HepG2 (cell line): ENCODE data around the gene PAIP1. TPM values are rescaled to one million over a fixed set of nuclear protein-coding genes. Genes with fewer than 3 reads are reported as not detected.
A peak's percentile ranks its signal among the peaks of the same experiment; 100 is the strongest.

ENCODE experiments used
- CAMTA2 ChIP-seq: sonication (generic); formaldehyde crosslinking; IDR thresholded peaks from 2 replicates; pipeline ENCODE4 v1.4.0; 2020; ENCODE audit warnings: mild to moderate bottlenecking, missing genetic modification reagents, borderline replicate concordance
- ESRRA ChIP-seq: sonication (generic); formaldehyde crosslinking; IDR thresholded peaks from 2 replicates; pipeline ENCODE4 v1.5.1; 2020; ENCODE audit warnings: mild to moderate bottlenecking, low read depth, missing genetic modification reagents
- FOXO1 ChIP-seq: sonication (generic); formaldehyde crosslinking; IDR thresholded peaks from 2 replicates; pipeline ENCODE4 v1.4.0; 2020; ENCODE audit warnings: missing genetic modification reagents
- HNF4A ChIP-seq: sonication (generic); formaldehyde crosslinking; IDR thresholded peaks from 2 replicates; pipeline ENCODE4 v1.4.0; 2020; ENCODE audit warnings: missing genetic modification reagents
- HOXA9 ChIP-seq: sonication (generic); formaldehyde crosslinking; IDR thresholded peaks from 2 replicates; pipeline ENCODE4 v1.8.1; 2022; ENCODE audit warnings: missing genetic modification reagents, mild to moderate bottlenecking, moderate library complexity, borderline replicate concordance
- LRRFIP1 ChIP-seq: sonication (generic); formaldehyde crosslinking; conservative IDR thresholded peaks from 2 replicates; pipeline ENCODE4 v1.4.0; 2020; ENCODE audit warnings: missing genetic modification reagents
- NFATC3 ChIP-seq: sonication (generic); formaldehyde crosslinking; IDR thresholded peaks from 2 replicates; pipeline ENCODE4 v1.5.1; 2020; ENCODE audit warnings: mild to moderate bottlenecking, missing genetic modification reagents
- RORA ChIP-seq: sonication (generic); formaldehyde crosslinking; IDR thresholded peaks from 2 replicates; pipeline ENCODE4 v1.5.0; 2020; ENCODE audit warnings: mild to moderate bottlenecking, missing genetic modification reagents, moderate library complexity
- TBX3 ChIP-seq: fragments of 450-650 bp; IDR thresholded peaks from 2 replicates; pipeline ENCODE4 v1.6.1; 2017; ENCODE audit warnings: antibody characterized with exemption, mild to moderate bottlenecking, inconsistent platforms, borderline replicate concordance
- ZBTB42 ChIP-seq: sonication (generic); formaldehyde crosslinking; IDR thresholded peaks from 2 replicates; pipeline ENCODE4 v1.5.0; 2020; ENCODE audit warnings: mild to moderate bottlenecking, missing genetic modification reagents
- ZNF337 ChIP-seq: sonication (generic); formaldehyde crosslinking; IDR thresholded peaks from 2 replicates; pipeline ENCODE4 v1.5.1; 2020; ENCODE audit warnings: missing genetic modification reagents, low read depth, mild to moderate bottlenecking, borderline replicate concordance
- ZNF577 ChIP-seq: sonication (generic); formaldehyde crosslinking; IDR thresholded peaks from 2 replicates; pipeline ENCODE4 v1.4.0; 2020; ENCODE audit warnings: mild to moderate bottlenecking, low read depth, missing genetic modification reagents, borderline replicate concordance
- ZNF709 ChIP-seq: sonication (generic); formaldehyde crosslinking; IDR thresholded peaks from 2 replicates; pipeline ENCODE4 v1.5.0; 2020; ENCODE audit warnings: mild to moderate bottlenecking, missing genetic modification reagents
- ZSCAN20 ChIP-seq: sonication (generic); formaldehyde crosslinking; IDR thresholded peaks from 2 replicates; pipeline ENCODE4 v1.4.0; 2020; ENCODE audit warnings: missing genetic modification reagents, mild to moderate bottlenecking, borderline replicate concordance
- polyA plus RNA-seq, 8 experiments: library from polyadenylated mRNA; depleted of rRNA in 3 of 8; stranded (reverse) in 7 of 8; unstranded in 1 of 8; fragments of >200 nt; fragmentation: Illumina TruSeq in 4 of 8; extraction: Trizol in 4 of 8; gene quantifications; 2 replicates each; pipeline versions ENCODE4 v1.2.1 to v1.2.3, GENCODE V29; 2011 to 2016; ENCODE audit warnings: low read depth in 4 of 8, missing spikeins in 1 of 8, mixed read lengths in 1 of 8; ENCODE audit not compliant: insufficient read depth in 1 of 8
- total RNA-seq, 5 experiments: library from RNA; depleted of rRNA; stranded (reverse); fragments of >200 nt; fragmentation: Illumina TruSeq; extraction: Trizol; gene quantifications; 2 replicates each; pipeline ENCODE4 v1.2.3, GENCODE V29; 2016; ENCODE audit warnings: low read depth in 1 of 5
- TF ChIP-seq, protein P1 (sequence below): sonication (generic); formaldehyde crosslinking; IDR thresholded peaks from 2 replicates; pipeline ENCODE4 v1.5.0; 2020; ENCODE audit warnings: mild to moderate bottlenecking, low read depth, missing genetic modification reagents, borderline replicate concordance
- TF ChIP-seq, protein P2 (sequence below): sonication (generic); formaldehyde crosslinking; IDR thresholded peaks from 2 replicates; pipeline ENCODE4 v1.5.1; 2020; ENCODE audit warnings: mild to moderate bottlenecking, moderate library complexity, missing genetic modification reagents

The PAIP1 gene
- total and polyA plus RNA-seq, 2 of the 13 experiments (the other 11 are each of a cell fraction or from before 2014, with no cell fraction given), result 96.6 to 116 TPM

DNA sequence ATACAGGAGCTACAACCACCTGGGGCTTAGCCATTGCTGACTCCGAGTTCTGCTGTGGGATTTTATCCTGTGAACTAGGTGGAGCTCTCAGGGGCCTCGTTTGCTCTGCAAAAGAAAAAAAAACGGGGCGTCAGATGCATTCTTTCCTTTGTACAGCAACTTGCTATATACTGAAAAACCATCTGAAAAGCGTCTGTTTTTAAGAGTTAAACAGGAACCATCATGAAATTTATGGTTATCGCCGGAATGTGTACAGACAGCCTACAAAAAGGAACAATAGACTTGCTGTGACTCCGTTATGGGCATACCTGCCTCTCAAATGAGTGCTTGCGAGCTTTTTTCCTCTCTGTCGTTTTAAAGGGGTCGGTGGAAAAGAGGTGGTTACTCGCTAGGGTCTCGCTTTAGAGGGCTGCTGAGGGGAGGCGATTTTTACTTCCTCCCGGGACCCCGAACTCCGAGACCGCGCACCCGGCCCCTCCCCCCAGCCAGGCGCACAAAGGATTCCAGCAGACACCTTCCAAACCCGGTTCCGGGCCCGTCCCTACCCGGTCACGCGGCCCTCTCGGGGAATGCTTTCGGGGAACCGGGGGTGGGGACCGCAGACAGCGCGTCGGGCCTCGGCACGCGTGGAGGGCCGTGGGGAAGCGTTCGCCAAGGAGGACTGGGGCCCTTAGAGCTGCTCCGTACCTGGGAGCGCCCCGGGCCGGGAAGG lies 826 bp downstream of the PAIP1 start (continued):
- TF ChIP-seq ZNF337 (no peak), ZBTB42 (CRISPR knock-in tag) (no peak), ESRRA (CRISPR knock-in tag) (0 out of 2 replicates have a peak, but pooled peaks have one; percentile 40), NFATC3 (CRISPR knock-in tag) (no peak), TBX3 (0 out of 2 replicates have a peak, but pooled peaks have one; percentile 13), ZSCAN20 (CRISPR knock-in tag) (no peak), ZNF577 (CRISPR knock-in tag) (no peak), FOXO1 (no peak), HOXA9 (no peak), RORA (CRISPR knock-in tag) (no peak), ZNF709 (CRISPR knock-in tag) (no peak), LRRFIP1 (CRISPR knock-in tag) (no peak), CAMTA2 (CRISPR knock-in tag) (no peak), HNF4A (no peak)
- TF ChIP-seq, protein P1, sequence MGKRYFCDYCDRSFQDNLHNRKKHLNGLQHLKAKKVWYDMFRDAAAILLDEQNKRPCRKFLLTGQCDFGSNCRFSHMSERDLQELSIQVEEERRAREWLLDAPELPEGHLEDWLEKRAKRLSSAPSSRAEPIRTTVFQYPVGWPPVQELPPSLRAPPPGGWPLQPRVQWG (CRISPR knock-in tag), result no peak
- TF ChIP-seq, protein P2, sequence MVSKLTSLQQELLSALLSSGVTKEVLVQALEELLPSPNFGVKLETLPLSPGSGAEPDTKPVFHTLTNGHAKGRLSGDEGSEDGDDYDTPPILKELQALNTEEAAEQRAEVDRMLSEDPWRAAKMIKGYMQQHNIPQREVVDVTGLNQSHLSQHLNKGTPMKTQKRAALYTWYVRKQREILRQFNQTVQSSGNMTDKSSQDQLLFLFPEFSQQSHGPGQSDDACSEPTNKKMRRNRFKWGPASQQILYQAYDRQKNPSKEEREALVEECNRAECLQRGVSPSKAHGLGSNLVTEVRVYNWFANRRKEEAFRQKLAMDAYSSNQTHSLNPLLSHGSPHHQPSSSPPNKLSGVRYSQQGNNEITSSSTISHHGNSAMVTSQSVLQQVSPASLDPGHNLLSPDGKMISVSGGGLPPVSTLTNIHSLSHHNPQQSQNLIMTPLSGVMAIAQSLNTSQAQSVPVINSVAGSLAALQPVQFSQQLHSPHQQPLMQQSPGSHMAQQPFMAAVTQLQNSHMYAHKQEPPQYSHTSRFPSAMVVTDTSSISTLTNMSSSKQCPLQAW (CRISPR knock-in tag), result no peak
